Progenitor cell of endocrine pancreas (in vitro differentiated cells): ENCODE measurements around the gene PAX8. TPM values are rescaled to one million over a fixed set of nuclear protein-coding genes. Genes with fewer than 3 reads are reported as not detected.

ENCODE experiments used
- DNase-seq: peaks from one replicate; pipeline ENCODE4 v3.0.0; 2021; ENCODE audit warnings: low spot score; ENCODE audit not compliant: unreplicated experiment
- H3K27ac Mint-ChIP-seq: 2 replicates; pipeline ENCODE4 v1.8.0; 2021; ENCODE audit warnings: mild to moderate bottlenecking, moderate library complexity, mixed read lengths
- H3K27me3 Mint-ChIP-seq: 2 replicates; pipeline ENCODE4 v1.8.0; 2021; ENCODE audit warnings: mixed read lengths
- H3K36me3 Mint-ChIP-seq: 2 replicates; pipeline ENCODE4 v1.8.0; 2022; ENCODE audit warnings: mixed read lengths; ENCODE audit not compliant: insufficient read depth
- H3K4me1 Mint-ChIP-seq: 2 replicates; pipeline ENCODE4 v1.8.0; 2021; ENCODE audit warnings: low read depth, mixed read lengths
- H3K4me3 Mint-ChIP-seq: 2 replicates; pipeline ENCODE4 v1.8.0; 2021; ENCODE audit warnings: low read depth, mild to moderate bottlenecking, moderate library complexity, mixed read lengths
- H3K9me3 Mint-ChIP-seq: 2 replicates; pipeline ENCODE4 v1.8.0; 2021; ENCODE audit warnings: low read depth, mixed read lengths
- total RNA-seq: library from RNA; stranded (reverse); gene quantifications from 2 replicates; pipeline ENCODE4 v1.2.1, GENCODE V29; 2021
- TF ChIP-seq, protein P1 (sequence below): fragments of 200-600 bp; sonication (generic); IDR thresholded peaks from one replicate; pipeline ENCODE4 v1.5.0; 2021; ENCODE audit warnings: antibody characterized with exemption, mild to moderate bottlenecking; ENCODE audit not compliant: unreplicated experiment

PAX8 gene
- total RNA-seq, 1 donor from 2014 or later, result 3.9 TPM

DNA sequence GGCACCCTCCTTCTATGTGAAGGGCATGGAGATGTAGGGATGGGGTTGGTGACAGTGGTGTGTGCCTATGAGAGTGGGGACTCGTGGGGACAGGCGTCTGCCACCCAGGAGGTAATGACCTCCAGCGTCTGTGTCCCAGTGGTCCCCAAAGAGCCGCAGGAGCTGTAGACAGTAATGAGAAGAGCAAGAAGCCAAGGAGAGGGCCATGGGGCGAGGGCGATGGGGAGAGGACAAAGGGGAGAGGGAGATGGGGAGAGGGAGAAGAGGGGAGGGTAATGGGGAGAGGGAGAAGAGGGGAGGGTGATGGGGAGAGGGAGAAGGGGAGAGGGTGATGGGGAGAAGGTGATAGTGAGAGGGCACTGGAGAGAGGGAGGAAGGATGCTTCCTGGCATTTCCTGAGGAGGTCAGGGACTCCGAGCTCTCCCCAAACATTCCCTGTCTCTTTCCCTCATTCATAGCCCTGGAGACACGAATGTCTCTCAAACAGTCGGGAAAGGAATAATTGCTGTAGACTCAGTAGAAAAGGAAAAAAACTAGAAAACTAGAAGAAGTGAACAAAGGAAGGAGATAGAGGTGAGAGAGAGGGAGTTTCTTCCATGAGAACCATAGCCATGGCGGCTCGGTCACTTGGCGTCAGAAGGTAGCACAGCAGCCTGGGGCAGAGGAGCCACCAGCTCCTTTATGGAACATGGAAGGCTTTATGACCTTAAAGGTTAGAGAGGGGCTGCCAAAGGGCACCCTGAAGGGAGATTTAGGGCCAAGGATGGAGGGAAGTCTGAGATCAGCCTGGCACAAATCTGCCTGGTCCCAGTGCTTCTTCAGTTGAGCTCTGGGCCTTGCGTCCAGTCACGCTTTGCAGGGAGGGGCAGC is 65.4 kb downstream of the PAX8 start:
- Mint-ChIP-seq H3K9me3 (no peaks in the 10 kb centered on the region), H3K4me3 (no peak overlapping the region), H3K4me1 (peaks cover 13% of the 10 kb centered on the region), H3K27ac (no peak overlapping the region), H3K27me3 (peaks cover 15% of the 10 kb centered on the region), H3K36me3 (no peaks in the 10 kb centered on the region)
- TF ChIP-seq, protein P1, sequence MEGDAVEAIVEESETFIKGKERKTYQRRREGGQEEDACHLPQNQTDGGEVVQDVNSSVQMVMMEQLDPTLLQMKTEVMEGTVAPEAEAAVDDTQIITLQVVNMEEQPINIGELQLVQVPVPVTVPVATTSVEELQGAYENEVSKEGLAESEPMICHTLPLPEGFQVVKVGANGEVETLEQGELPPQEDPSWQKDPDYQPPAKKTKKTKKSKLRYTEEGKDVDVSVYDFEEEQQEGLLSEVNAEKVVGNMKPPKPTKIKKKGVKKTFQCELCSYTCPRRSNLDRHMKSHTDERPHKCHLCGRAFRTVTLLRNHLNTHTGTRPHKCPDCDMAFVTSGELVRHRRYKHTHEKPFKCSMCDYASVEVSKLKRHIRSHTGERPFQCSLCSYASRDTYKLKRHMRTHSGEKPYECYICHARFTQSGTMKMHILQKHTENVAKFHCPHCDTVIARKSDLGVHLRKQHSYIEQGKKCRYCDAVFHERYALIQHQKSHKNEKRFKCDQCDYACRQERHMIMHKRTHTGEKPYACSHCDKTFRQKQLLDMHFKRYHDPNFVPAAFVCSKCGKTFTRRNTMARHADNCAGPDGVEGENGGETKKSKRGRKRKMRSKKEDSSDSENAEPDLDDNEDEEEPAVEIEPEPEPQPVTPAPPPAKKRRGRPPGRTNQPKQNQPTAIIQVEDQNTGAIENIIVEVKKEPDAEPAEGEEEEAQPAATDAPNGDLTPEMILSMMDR, result no peak
- DNase-seq, result no peak

DNA sequence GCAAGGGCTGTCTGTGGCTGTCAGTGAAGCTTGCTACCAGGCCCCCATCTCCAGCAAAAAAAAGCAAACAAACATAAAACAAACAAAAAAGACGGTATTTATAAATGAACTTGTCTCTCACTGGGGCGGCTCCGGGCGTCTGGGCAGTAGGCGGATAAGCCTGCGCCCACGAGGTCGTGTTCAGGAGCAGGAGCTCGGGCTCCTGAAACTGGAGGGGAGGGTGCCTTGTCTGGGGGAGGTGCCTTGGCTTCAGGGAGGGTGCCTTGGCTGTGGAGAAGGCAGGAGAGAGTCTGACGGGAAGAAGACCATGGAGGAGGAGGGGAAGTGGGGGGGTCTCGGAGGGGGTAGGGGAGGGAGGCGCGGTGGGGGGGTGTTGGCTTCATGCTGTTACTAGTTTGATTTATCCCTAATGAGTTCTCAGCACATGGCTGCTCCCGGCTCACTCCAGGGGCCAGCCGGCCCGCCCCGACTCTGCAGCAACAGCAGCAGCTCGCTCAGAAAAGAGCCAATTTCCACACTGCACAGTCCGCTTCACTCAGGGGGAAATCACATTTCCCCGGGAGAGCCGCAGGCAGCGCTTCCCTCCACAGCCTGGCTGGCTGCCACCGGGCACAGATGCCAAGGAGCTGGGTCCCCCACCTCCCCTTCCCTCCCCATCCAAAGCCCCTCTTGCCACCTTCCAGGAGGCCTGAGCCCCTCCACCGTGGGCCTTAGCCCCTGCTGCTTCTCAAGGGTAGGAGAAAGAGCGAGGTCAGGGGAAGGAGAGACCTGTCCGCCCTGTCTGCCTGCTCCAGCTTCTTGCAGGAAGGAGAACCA is 66.3 kb downstream of the PAX8 start:
- Mint-ChIP-seq H3K27me3 (peaks cover 19% of the 10 kb centered on the region), H3K36me3 (no peaks in the 10 kb centered on the region), H3K9me3 (no peaks in the 10 kb centered on the region), H3K27ac (peak overlapping the region; percentile 38), H3K4me3 (no peak overlapping the region), H3K4me1 (peaks cover 7% of the 10 kb centered on the region)
- TF ChIP-seq, protein P1, result no peak
- DNase-seq, result no peak

DNA sequence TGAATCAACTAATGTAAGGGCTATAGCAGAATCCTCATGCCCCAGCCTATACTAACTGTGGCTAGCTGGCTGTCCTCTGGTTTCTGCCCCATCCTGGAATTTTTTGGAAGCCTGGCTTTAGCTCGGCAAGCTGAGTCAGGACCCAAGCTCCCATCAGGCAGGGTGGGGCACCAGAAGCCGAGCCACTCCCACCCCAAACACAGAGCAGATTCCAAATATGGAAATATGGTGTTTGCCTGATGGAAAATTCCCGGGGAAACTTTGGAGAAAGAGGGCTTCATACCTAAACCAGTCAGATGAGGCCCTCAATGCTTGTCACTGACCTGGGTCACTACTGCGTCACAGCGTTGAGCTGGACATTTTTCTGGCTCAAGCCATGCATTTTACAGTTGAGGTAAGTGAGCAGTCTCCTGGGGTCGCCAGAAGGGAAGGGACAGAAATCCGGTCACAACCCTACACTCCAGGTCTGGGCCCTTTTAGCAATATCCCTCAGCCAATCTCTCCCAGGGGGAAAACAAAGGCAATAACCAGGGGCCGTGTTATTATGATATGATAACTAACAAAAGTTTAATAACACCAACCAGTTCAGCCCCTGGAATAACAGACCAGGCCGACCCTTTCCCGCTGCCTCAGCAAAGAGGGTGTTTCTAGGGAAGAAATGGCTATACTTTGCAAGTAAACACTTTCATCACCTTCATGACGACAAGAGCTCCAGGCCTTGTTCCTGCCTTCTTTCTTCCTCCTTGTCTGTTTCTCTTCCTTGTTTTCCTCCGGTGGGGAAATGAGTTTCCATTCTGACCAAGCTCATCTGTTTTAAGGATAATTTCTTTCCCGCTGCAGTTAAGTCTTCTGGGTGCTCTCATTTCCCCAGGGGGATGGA is 67.3 kb downstream of the PAX8 start:
- Mint-ChIP-seq H3K27me3 (peaks cover 13% of the 10 kb centered on the region), H3K4me1 (peaks cover 7% of the 10 kb centered on the region), H3K9me3 (no peaks in the 10 kb centered on the region), H3K4me3 (no peak overlapping the region), H3K27ac (no peak overlapping the region), H3K36me3 (no peaks in the 10 kb centered on the region)
- TF ChIP-seq, protein P1, result no peak
- DNase-seq, result no peak

DNA sequence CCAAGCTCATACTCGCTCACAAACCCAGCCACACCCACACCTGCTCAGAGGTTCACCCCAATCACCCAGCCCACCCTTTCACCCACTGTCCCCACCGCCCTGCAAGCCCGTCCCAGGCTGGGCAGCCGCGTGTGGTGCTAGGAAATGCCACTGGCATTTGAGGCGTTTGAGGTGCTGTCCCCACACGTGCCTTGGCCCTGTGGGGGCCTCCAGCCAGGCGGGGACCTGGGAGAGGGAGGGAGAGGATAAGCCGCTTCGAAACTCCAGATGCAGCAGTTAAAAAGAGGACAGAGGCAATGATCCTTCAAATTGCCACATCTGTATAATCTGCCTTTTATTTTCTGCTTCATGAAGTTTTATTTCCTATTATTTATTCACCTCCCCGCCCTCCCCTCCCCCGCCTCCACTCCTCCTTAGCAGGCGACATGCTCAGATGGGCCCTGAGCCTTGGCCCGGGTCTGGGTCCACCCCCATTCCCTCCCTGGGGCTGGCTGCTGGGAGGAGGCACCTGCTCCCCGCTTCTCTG is 69.0 kb downstream of the PAX8 start:
- peaks cover 13% of the 10 kb centered on the region for H3K27me3 Mint-ChIP-seq
- H3K4me1 Mint-ChIP-seq, result peaks cover 9% of the 10 kb centered on the region
- no peaks in the 10 kb centered on the region for H3K9me3 Mint-ChIP-seq
- no peak overlapping the region for H3K27ac Mint-ChIP-seq
- TF ChIP-seq, protein P1, result no peak
- no peak for DNase-seq
- H3K36me3 Mint-ChIP-seq, result no peaks in the 10 kb centered on the region
- H3K4me3 Mint-ChIP-seq, result no peak overlapping the region
